PFSK-1 (cell line): Measurements from ENCODE around the gene ZNF12.

Experiments
- FOXP2 ChIP-seq: optimal IDR thresholded peaks from 2 replicates; pipeline ENCODE3; 2011; ENCODE audit warnings: borderline replicate concordance, control low read depth, inconsistent platforms; ENCODE audit not compliant: insufficient read depth; ENCODE audit errors: extremely low read length, extremely low read depth
- POLR2AphosphoS5 ChIP-seq: IDR thresholded peaks from 2 replicates; pipeline ENCODE4 v1.6.1; 2012; ENCODE audit warnings: low read depth, mild to moderate bottlenecking, control low read depth, low read length, moderate library complexity
- SIN3A ChIP-seq: IDR thresholded peaks from 2 replicates; pipeline ENCODE4 v1.6.1; 2012; ENCODE audit warnings: mild to moderate bottlenecking, low read length, moderate library complexity, borderline replicate concordance; ENCODE audit not compliant: insufficient read depth
- TAF1 ChIP-seq: IDR thresholded peaks from 2 replicates; pipeline ENCODE4 v1.6.1; 2012; ENCODE audit warnings: low read length, control low read depth, borderline replicate concordance; ENCODE audit not compliant: insufficient read depth
- TF ChIP-seq, protein P1 (sequence below), 2 experiments: IDR thresholded peaks; 2 replicates each; pipeline versions ENCODE4 v1.6.1 to v1.8.0; 2011 to 2012; ENCODE audit warnings: low read depth in 2 of 2, low read length in 2 of 2, control low read depth in 1 of 2, inconsistent platforms in 1 of 2, mild to moderate bottlenecking in 1 of 2, moderate library complexity in 1 of 2; ENCODE audit not compliant: insufficient read depth in 1 of 2

ZNF12 gene

DNA sequence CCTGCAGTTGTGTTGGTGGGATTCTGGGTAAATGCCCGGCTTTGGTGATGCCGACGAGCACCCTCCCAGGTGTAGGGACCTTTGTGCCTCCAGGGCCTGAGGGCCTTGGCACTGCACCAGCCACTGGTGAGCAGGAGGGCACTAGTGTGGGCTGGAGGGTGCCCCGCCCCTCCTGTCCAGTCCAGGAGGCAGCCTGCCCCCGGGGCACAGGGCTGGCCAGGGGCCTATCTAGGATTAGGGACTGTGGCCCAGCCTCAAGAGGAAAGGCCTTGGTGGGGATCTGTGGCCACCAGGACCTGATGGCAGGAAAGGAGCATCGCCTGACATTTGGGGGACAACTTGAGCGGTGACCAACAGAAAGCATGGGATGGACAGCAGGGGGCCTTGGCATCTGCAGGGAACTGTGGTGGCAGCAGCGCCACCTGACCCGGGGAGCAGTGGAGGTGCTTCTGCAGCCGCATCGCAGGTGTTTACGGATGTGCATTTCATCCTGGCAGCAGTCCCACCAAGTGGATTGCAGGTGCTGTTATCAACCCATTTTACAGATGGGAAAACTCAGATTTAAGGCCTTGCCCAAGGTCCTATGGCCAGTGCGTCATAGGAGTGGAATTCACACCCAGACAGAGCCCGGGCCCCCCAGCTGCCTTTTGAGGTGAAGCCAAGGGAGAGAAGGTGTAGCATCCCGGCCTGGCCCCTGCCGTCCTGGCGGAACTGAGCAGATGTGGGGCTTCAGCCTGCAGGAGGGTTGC lies 58.5 kb downstream of the ZNF12 start:
- no peak for TF ChIP-seq FOXP2
- TF ChIP-seq POLR2AphosphoS5 = no peak
- TF ChIP-seq SIN3A = no peak
- TF ChIP-seq, protein P1, sequence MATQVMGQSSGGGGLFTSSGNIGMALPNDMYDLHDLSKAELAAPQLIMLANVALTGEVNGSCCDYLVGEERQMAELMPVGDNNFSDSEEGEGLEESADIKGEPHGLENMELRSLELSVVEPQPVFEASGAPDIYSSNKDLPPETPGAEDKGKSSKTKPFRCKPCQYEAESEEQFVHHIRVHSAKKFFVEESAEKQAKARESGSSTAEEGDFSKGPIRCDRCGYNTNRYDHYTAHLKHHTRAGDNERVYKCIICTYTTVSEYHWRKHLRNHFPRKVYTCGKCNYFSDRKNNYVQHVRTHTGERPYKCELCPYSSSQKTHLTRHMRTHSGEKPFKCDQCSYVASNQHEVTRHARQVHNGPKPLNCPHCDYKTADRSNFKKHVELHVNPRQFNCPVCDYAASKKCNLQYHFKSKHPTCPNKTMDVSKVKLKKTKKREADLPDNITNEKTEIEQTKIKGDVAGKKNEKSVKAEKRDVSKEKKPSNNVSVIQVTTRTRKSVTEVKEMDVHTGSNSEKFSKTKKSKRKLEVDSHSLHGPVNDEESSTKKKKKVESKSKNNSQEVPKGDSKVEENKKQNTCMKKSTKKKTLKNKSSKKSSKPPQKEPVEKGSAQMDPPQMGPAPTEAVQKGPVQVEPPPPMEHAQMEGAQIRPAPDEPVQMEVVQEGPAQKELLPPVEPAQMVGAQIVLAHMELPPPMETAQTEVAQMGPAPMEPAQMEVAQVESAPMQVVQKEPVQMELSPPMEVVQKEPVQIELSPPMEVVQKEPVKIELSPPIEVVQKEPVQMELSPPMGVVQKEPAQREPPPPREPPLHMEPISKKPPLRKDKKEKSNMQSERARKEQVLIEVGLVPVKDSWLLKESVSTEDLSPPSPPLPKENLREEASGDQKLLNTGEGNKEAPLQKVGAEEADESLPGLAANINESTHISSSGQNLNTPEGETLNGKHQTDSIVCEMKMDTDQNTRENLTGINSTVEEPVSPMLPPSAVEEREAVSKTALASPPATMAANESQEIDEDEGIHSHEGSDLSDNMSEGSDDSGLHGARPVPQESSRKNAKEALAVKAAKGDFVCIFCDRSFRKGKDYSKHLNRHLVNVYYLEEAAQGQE (IDR thresholded peaks at IDR 0.05; ENCODE audit: insufficient read depth in 1 of 2, low read depth in 2 of 2, low read length in 2 of 2) = no peak
- no peak for TF ChIP-seq TAF1

- TF ChIP-seq SIN3A = no peak
- TF ChIP-seq POLR2AphosphoS5 = no peak
- TF ChIP-seq, protein P1 (IDR thresholded peaks at IDR 0.05; ENCODE audit: insufficient read depth in 1 of 2, low read depth in 2 of 2, low read length in 2 of 2) = no peak
- TF ChIP-seq FOXP2 = no peak
- no peak for TF ChIP-seq TAF1
Observed at GRCh38 chr7:6647541-6647940, 59.2 kb downstream of the ZNF12 start.

GRCh38 chr7:6647080-6647479 lies 59.7 kb downstream of the ZNF12 start:
- no peak for TF ChIP-seq SIN3A
- TF ChIP-seq TAF1 = no peak
- TF ChIP-seq FOXP2 = no peak
- TF ChIP-seq, protein P1 (IDR thresholded peaks at IDR 0.05; ENCODE audit: insufficient read depth in 1 of 2, low read depth in 2 of 2, low read length in 2 of 2) = no peak
- TF ChIP-seq POLR2AphosphoS5 = no peak

- TF ChIP-seq SIN3A = no peak
- no peak for TF ChIP-seq TAF1
- no peak for TF ChIP-seq FOXP2
- TF ChIP-seq, protein P1 (IDR thresholded peaks at IDR 0.05; ENCODE audit: insufficient read depth in 1 of 2, low read depth in 2 of 2, low read length in 2 of 2) = no peak
- TF ChIP-seq POLR2AphosphoS5 = no peak
Observed at GRCh38 chr7:6646465-6646864, 60.3 kb downstream of the ZNF12 start.

GRCh38 chr7:6644728-6645127 lies 62.0 kb downstream of the ZNF12 start:
- TF ChIP-seq FOXP2 = no peak
- no peak for TF ChIP-seq POLR2AphosphoS5
